Testis (tissue), 2 donors: ENCODE results near the gene MXD4.

Experiments used
- POLR2A ChIP-seq: fragments of 450-650 bp; IDR thresholded peaks from one replicate; pipeline ENCODE4 v1.6.1; 2017; ENCODE audit warnings: antibody characterized with exemption, mild to moderate bottlenecking, moderate library complexity
- TF ChIP-seq, protein P1 (sequence below), 3 experiments: fragments of 450-650 bp in 2 of 3; fragments of 200-600 bp in 1 of 3; sonication (generic) in 1 of 3; IDR thresholded peaks; one replicate each; pipeline ENCODE4 v1.5.1; 2016 to 2019; ENCODE audit warnings: antibody characterized with exemption in 3 of 3, mild to moderate bottlenecking in 2 of 3, moderate library complexity in 1 of 3

DNA sequence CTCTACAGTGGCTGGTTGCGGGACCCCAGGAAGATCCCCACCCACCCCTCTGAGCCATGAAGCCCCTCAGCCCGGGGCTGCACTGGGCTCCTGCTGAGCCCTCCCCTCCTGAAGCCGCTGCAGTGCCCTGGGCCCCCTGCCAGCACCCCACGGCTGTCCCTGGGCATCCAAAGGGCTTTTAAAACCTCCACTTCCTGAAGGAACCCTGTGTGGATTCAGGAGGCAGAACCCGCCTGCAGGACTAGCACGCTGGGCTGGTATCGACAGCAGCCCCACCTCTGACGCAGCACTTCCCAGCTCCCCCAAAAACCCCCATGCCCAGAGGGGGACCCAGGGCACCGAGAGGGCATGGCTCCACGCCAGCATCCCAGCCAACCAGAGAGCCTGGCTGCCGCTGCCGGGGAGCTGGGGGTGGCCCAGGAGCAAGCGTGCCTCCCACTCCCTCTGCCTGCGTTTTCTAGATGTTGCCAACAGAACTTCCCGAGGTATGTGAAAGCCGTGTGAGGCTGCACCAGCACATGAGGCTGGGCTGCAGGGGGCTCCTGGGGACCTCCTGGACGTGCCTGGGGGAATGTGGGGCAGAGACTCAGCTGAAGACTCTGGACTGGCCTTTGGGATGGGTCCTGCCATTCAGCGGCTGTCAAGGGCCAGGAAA, 6.3 kb downstream of the MXD4 start:
- TF ChIP-seq, protein P1, sequence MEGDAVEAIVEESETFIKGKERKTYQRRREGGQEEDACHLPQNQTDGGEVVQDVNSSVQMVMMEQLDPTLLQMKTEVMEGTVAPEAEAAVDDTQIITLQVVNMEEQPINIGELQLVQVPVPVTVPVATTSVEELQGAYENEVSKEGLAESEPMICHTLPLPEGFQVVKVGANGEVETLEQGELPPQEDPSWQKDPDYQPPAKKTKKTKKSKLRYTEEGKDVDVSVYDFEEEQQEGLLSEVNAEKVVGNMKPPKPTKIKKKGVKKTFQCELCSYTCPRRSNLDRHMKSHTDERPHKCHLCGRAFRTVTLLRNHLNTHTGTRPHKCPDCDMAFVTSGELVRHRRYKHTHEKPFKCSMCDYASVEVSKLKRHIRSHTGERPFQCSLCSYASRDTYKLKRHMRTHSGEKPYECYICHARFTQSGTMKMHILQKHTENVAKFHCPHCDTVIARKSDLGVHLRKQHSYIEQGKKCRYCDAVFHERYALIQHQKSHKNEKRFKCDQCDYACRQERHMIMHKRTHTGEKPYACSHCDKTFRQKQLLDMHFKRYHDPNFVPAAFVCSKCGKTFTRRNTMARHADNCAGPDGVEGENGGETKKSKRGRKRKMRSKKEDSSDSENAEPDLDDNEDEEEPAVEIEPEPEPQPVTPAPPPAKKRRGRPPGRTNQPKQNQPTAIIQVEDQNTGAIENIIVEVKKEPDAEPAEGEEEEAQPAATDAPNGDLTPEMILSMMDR (IDR thresholded peaks at IDR 0.05), result no peak
- no peak for TF ChIP-seq POLR2A
